Inferior parietal cortex (tissue), 1 donor: ENCODE measurements around the gene ETNPPL.
"Not testable (repeated sequence)": the region's sequence is repeated elsewhere in the genome, so short reads cannot be mapped to it uniquely, and the experiment has no call there.

Experiments used
- DNase-seq: peaks from one replicate; pipeline ENCODE4 v3.0.0-alpha.2; 2016; ENCODE audit errors: extremely low spot score

Gene ETNPPL

GRCh38 chr4:108758498-108758897, 4.4 kb downstream of the ETNPPL start:
- no peak for DNase-seq

GRCh38 chr4:108754327-108754726, 8.5 kb downstream of the ETNPPL start:
- no peak for DNase-seq

- DNase-seq, result no peak
Observed at GRCh38 chr4:108751321-108751720, 11.5 kb downstream of the ETNPPL start.

GRCh38 chr4:108749119-108749518, 13.7 kb downstream of the ETNPPL start:
- no peak for DNase-seq

- DNase-seq, result no peak
Observed at GRCh38 chr4:108746511-108746910, 16.3 kb downstream of the ETNPPL start.

GRCh38 chr4:108744307-108744706, 18.5 kb downstream of the ETNPPL start:
- no peak for DNase-seq

GRCh38 chr4:108742451-108743420, 20.1 kb downstream of the ETNPPL start:
- DNase-seq, result peak; percentile 47

- DNase-seq, result no peak
Observed at GRCh38 chr4:108738003-108738706, 24.7 kb downstream of the ETNPPL start.

- DNase-seq, result no peak
Observed at GRCh38 chr4:108731006-108731405, 31.8 kb downstream of the ETNPPL start.

GRCh38 chr4:108730579-108730978, 32.3 kb downstream of the ETNPPL start:
- DNase-seq, result no peak

- no peak for DNase-seq
Observed at GRCh38 chr4:108729731-108730130, 33.1 kb downstream of the ETNPPL start.

GRCh38 chr4:108725457-108725856, 37.4 kb downstream of the ETNPPL start:
- no peak for DNase-seq

- DNase-seq, result no peak
Observed at GRCh38 chr4:108717386-108717785, 45.5 kb downstream of the ETNPPL start.

- DNase-seq, result no peak
Observed at GRCh38 chr4:108716340-108716739, 46.5 kb downstream of the ETNPPL start.

GRCh38 chr4:108714880-108715279, 48.0 kb downstream of the ETNPPL start:
- no peak for DNase-seq

GRCh38 chr4:108710578-108710977, 52.3 kb downstream of the ETNPPL start:
- not testable (repeated sequence) for DNase-seq

GRCh38 chr4:108709722-108710121, 53.1 kb downstream of the ETNPPL start:
- DNase-seq, result no peak

GRCh38 chr4:108709234-108709633, 53.6 kb downstream of the ETNPPL start:
- DNase-seq, result no peak

GRCh38 chr4:108706289-108706688, 56.6 kb downstream of the ETNPPL start:
- no peak for DNase-seq

GRCh38 chr4:108703966-108704365, 58.9 kb downstream of the ETNPPL start:
- no peak for DNase-seq

GRCh38 chr4:108703370-108703769, 59.5 kb downstream of the ETNPPL start:
- DNase-seq, result no peak

GRCh38 chr4:108702960-108703359, 59.9 kb downstream of the ETNPPL start:
- DNase-seq, result no peak
